ENCODE measurements around the gene COL20A1.

The COL20A1 gene

GRCh38 chr20:63254606-63255384 lies 38.2 kb upstream of the COL20A1 start:
- no peak for TF ChIP-seq CTCF (IDR thresholded peaks at IDR 0.05; ENCODE audit: borderline replicate concordance, insufficient read depth, low read depth, low read length)
- no peak overlapping the region for H3K4me3 ChIP-seq (ENCODE audit: low read depth, low read length)

DNA sequence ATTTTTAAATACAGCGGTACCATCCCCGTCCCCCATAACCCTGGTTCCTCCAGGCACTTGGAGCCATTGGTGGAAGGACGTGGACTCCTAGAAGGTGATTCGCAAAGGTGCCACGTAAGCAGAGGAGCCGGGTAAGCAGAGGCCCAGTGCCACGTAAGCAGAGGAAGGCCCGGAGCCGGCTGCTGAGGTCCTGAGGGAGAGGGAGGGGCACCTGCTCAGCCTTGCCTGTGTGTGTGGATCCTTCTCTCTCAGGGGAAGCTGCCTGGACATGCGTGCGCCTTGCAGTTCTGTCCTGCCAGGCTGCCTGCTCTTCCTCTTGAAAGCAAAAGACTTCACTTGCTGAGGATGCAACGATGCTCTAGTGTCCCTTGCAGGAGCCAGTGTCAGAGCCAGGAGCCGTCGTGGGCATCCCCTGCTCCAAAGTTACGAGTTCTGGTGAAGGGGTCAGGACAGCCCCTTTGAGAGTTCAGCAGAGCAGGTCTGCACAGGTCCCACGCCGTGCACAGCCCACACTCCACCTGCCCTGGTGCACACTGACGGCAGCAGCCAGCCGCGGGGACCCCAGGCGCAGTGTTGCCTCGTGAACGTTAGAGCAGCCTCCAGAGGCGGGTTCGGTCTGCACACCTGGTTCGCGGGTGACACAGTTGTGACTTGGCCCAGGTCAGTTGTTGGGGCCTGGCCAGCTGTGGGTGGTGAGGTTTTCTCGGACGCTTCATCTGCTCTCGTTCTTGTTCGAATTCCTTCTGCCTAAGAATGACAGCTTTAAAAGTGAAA lies 36.9 kb upstream of the COL20A1 start:
- H3K4me3 ChIP-seq (ENCODE audit: low read depth, low read length), result no peak overlapping the region
- TF ChIP-seq CTCF (IDR thresholded peaks at IDR 0.05; ENCODE audit: borderline replicate concordance, insufficient read depth, low read depth, low read length), result no peak

- TF ChIP-seq CTCF (IDR thresholded peaks at IDR 0.05; ENCODE audit: borderline replicate concordance, insufficient read depth, low read depth, low read length), result no peak
- no peak overlapping the region for H3K4me3 ChIP-seq (ENCODE audit: low read depth, low read length)
Observed at GRCh38 chr20:63256954-63257353, 36.0 kb upstream of the COL20A1 start.

DNA sequence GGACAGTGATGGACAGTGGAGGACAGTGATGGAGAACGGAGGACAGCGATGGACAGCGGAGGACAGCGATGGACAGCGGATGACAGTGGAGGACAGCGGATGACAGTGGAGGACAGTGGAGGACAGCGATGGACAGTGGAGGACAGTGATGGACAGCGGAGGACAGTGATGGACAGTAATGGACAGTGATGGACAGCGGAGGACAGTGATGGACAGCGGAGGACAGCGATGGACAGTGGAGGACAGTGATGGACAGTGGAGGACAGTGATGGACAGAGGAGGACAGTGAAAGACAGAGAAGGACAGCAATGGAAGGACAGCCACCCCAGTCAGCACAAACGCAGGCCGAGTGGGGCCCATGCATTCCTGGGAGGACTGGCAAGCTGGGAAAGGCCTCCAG lies 35.4 kb upstream of the COL20A1 start:
- H3K4me3 ChIP-seq (ENCODE audit: low read depth, low read length), result no peak overlapping the region
- TF ChIP-seq CTCF (IDR thresholded peaks at IDR 0.05; ENCODE audit: borderline replicate concordance, insufficient read depth, low read depth, low read length), result no peak

- no peak overlapping the region for H3K4me3 ChIP-seq (ENCODE audit: low read depth, low read length)
- no peak for TF ChIP-seq CTCF (IDR thresholded peaks at IDR 0.05; ENCODE audit: borderline replicate concordance, insufficient read depth, low read depth, low read length)
Observed at GRCh38 chr20:63258781-63259180, 34.2 kb upstream of the COL20A1 start.

DNA sequence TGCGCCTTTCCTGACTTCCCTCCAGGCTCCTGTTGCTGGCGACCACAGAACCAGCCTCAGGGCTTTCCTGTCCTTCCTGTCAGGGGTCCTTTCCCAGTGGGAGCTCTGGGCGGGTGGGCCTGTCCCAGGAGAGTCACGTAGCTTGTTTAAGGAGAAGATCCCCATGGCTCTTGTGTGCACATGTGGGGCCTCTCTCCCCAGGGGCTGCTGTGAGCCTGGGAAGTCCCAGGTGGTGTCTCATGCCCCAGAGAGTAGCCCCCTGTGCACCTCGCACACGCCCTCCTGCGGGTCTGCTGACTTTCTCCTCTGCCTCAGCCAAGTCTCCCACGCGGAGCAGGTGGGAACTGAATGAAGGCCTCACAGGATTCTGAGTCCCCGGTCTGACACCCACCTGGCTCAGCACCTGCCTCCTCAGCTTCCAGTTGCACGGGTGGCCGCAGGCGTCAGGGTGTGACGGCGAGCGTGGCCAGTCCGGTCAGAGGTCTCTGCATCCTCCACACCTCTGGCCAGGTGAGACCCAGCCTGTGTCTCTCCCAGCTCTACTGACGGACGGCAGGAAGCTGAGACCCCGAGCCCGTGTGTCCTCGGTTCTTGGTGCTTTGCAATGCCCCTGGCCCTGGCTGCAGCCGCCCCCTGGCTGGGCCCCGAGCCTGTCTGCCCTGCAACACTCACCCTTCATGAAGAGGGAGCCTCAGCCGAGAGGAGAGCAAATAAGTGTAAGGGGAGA lies 33.1 kb upstream of the COL20A1 start:
- no peak for TF ChIP-seq CTCF (IDR thresholded peaks at IDR 0.05; ENCODE audit: borderline replicate concordance, insufficient read depth, low read depth, low read length)
- no peak overlapping the region for H3K4me3 ChIP-seq (ENCODE audit: low read depth, low read length)

Data from GM12875 (cell line).